Measurements from ENCODE around the gene SNX32. TPM values are rescaled to one million over a fixed set of nuclear protein-coding genes. Genes with fewer than 3 reads are reported as not detected.

Gene SNX32
- total and polyA plus RNA-seq, 9 of the 15 experiments (the other 6 are each of a cell fraction or from before 2014, with no cell fraction given), result 0.03 TPM; not detected in 7

GRCh38 chr11:65856689-65857499 lies 23.1 kb downstream of the SNX32 start (continued):
- TF ChIP-seq ZNF282 (CRISPR knock-in tag; IDR thresholded peaks at IDR 0.05) (no peak), NFXL1 (CRISPR knock-in tag; IDR thresholded peaks at IDR 0.05) (no peak), FOXK1 (CRISPR knock-in tag; IDR thresholded peaks at IDR 0.05; ENCODE audit: borderline replicate concordance) (peak; percentile 79; the same call in 1 of the 2 replicates), TCF15 (CRISPR knock-in tag; IDR thresholded peaks at IDR 0.05) (no peak), MAFG (tag; conservative IDR thresholded peaks at IDR 0.05) (no peak), KLF6 (CRISPR knock-in tag; IDR thresholded peaks at IDR 0.05; ENCODE audit: borderline replicate concordance) (peak; percentile 74; the same call in 1 of the 2 replicates), CBFB (CRISPR knock-in tag; IDR thresholded peaks at IDR 0.05) (no peak), MIER1 (IDR thresholded peaks at IDR 0.05; ENCODE audit: low read depth) (no peak), SMAD1 (IDR thresholded peaks at IDR 0.05; ENCODE audit: low read depth, low read length, partially characterized antibody) (peak; percentile 15), HMG20B (CRISPR knock-in tag; IDR thresholded peaks at IDR 0.05) (no peak), ZNF551 (CRISPR knock-in tag; IDR thresholded peaks at IDR 0.05) (no peak), GMEB1 (CRISPR knock-in tag; IDR thresholded peaks at IDR 0.05) (0 out of 2 replicates have a peak, but pooled peaks have one; percentile 10), KLF1 (tag; IDR thresholded peaks at IDR 0.05) (no peak), BRCA1 (IDR thresholded peaks at IDR 0.05) (no peak), BRCA1 (CRISPR knock-in tag; IDR thresholded peaks at IDR 0.05) (0 out of 2 replicates have a peak, but pooled peaks have one; percentile 17), SP2 (IDR thresholded peaks at IDR 0.05; ENCODE audit: extremely low read depth, low read depth, low read length, poor library complexity, severe bottlenecking) (no peak), RBM34 (IDR thresholded peaks at IDR 0.05; ENCODE audit: borderline replicate concordance, insufficient read depth, low read length) (no peak)
- TF ChIP-seq, protein P1, sequence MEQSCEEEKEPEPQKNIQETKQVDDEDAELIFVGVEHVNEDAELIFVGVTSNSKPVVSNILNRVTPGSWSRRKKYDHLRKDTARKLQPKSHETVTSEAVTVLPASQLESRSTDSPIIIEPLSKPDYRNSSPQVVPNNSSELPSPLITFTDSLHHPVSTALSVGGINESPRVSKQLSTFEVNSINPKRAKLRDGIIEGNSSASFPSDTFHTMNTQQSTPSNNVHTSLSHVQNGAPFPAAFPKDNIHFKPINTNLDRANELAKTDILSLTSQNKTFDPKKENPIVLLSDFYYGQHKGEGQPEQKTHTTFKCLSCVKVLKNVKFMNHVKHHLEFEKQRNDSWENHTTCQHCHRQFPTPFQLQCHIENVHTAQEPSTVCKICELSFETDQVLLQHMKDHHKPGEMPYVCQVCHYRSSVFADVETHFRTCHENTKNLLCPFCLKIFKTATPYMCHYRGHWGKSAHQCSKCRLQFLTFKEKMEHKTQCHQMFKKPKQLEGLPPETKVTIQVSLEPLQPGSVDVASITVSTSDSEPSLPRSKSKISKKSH (CRISPR knock-in tag; IDR thresholded peaks at IDR 0.05), result no peak
- TF ChIP-seq, protein P2, sequence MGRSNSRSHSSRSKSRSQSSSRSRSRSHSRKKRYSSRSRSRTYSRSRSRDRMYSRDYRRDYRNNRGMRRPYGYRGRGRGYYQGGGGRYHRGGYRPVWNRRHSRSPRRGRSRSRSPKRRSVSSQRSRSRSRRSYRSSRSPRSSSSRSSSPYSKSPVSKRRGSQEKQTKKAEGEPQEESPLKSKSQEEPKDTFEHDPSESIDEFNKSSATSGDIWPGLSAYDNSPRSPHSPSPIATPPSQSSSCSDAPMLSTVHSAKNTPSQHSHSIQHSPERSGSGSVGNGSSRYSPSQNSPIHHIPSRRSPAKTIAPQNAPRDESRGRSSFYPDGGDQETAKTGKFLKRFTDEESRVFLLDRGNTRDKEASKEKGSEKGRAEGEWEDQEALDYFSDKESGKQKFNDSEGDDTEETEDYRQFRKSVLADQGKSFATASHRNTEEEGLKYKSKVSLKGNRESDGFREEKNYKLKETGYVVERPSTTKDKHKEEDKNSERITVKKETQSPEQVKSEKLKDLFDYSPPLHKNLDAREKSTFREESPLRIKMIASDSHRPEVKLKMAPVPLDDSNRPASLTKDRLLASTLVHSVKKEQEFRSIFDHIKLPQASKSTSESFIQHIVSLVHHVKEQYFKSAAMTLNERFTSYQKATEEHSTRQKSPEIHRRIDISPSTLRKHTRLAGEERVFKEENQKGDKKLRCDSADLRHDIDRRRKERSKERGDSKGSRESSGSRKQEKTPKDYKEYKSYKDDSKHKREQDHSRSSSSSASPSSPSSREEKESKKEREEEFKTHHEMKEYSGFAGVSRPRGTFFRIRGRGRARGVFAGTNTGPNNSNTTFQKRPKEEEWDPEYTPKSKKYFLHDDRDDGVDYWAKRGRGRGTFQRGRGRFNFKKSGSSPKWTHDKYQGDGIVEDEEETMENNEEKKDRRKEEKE (IDR thresholded peaks at IDR 0.05; ENCODE audit: borderline replicate concordance in 1 of 2, control insufficient read depth in 1 of 2, low read depth in 2 of 2, low read length in 1 of 2), result no peak
- TF ChIP-seq, protein P3, sequence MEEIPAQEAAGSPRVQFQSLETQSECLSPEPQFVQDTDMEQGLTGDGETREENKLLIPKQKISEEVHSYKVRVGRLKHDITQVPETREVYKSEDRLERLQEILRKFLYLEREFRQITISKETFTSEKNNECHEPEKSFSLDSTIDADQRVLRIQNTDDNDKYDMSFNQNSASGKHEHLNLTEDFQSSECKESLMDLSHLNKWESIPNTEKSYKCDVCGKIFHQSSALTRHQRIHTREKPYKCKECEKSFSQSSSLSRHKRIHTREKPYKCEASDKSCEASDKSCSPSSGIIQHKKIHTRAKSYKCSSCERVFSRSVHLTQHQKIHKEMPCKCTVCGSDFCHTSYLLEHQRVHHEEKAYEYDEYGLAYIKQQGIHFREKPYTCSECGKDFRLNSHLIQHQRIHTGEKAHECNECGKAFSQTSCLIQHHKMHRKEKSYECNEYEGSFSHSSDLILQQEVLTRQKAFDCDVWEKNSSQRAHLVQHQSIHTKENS (CRISPR knock-in tag; IDR thresholded peaks at IDR 0.05), result no peak
